ENCODE data around the gene MAPK9. TPM values are rescaled to one million over a fixed set of nuclear protein-coding genes. Genes with fewer than 3 reads are reported as not detected.

MAPK9 gene
- total RNA-seq, 2 experiments from 2014 or later: 42.5 to 44.4 TPM

GRCh38 chr5:180316586-180316985 is 24.7 kb upstream of the MAPK9 start:
- Mint-ChIP-seq H3K36me3 (ENCODE audit: low read depth) (no peaks in the 10 kb centered on the region), H3K27me3 (peaks cover 3% of the 10 kb centered on the region), H3K27ac (no peak overlapping the region), H3K9me3 (no peaks in the 10 kb centered on the region), H3K4me3 (no peak overlapping the region), H3K4me1 (peaks cover 9% of the 10 kb centered on the region)
- ChIA-PET CTCF (interaction anchor here (1.1 to 4.3 kb wide), 8 partner anchors 12 to 194 kb away, joined by 3 to 53 read pairs (median 8); partner anchors contain the start of gene RASGEF1C), POLR2A (interaction anchor here (1.4 kb wide), 1 partner anchor 22 kb away, joined by 4 read pairs; no protein-coding TSS in a partner anchor)
- no peak for DNase-seq

DNA sequence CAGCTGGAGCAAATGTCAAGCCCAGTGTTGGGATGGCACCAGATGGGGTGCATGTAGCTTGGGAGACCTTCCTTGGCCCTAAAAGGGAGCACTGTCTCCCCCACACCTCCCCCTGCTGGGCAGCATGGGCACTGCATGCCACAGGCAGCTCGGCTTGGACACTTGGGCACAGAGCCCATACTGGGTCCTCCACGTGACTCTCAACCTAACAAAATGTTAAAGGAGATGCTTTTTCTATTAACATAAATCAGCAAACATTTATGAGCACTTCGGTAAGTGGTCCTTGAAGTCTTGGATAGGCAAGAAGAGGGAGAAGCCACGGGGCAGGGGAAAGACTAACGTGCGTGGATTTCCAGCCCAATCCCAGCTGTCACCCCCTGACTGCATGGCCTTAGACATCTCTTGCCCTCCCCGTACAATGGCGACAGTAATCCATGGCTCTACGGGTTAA is 23.9 kb upstream of the MAPK9 start:
- Mint-ChIP-seq H3K4me3 (no peak overlapping the region), H3K27ac (no peak overlapping the region), H3K36me3 (ENCODE audit: low read depth) (no peaks in the 10 kb centered on the region), H3K4me1 (peaks cover 9% of the 10 kb centered on the region), H3K27me3 (peaks cover 3% of the 10 kb centered on the region), H3K9me3 (no peaks in the 10 kb centered on the region)
- CTCF ChIA-PET: interaction anchor here (0.9 to 4.3 kb wide), 14 partner anchors 12 to 193 kb away, joined by 3 to 53 read pairs (median 5); partner anchors contain the start of gene RASGEF1C
- peak; percentile 71 for DNase-seq
- POLR2A ChIA-PET: interaction anchor here (0.9 to 1.4 kb wide), 2 partner anchors 20 to 21 kb away, joined by 3 to 4 read pairs; no protein-coding TSS in a partner anchor

- H3K36me3 Mint-ChIP-seq (ENCODE audit: low read depth): no peaks in the 10 kb centered on the region
- peaks cover 9% of the 10 kb centered on the region for H3K4me1 Mint-ChIP-seq
- ChIA-PET CTCF (interaction anchor here (0.7 to 4.3 kb wide), 7 partner anchors 10 to 166 kb away, joined by 3 to 53 read pairs (median 4); no protein-coding TSS in a partner anchor), POLR2A (interaction anchor here (0.9 to 1.2 kb wide), 2 partner anchors 20 to 23 kb away, joined by 3 to 7 read pairs; no protein-coding TSS in a partner anchor)
- H3K9me3 Mint-ChIP-seq: no peaks in the 10 kb centered on the region
- peak; percentile 86 for DNase-seq
- peak overlapping the region; percentile 68 for H3K4me3 Mint-ChIP-seq
- H3K27me3 Mint-ChIP-seq: no peaks in the 10 kb centered on the region
- H3K27ac Mint-ChIP-seq: peak overlapping the region; percentile 68
Observed at GRCh38 chr5:180313677-180314505, 22.0 kb upstream of the MAPK9 start.

DNA sequence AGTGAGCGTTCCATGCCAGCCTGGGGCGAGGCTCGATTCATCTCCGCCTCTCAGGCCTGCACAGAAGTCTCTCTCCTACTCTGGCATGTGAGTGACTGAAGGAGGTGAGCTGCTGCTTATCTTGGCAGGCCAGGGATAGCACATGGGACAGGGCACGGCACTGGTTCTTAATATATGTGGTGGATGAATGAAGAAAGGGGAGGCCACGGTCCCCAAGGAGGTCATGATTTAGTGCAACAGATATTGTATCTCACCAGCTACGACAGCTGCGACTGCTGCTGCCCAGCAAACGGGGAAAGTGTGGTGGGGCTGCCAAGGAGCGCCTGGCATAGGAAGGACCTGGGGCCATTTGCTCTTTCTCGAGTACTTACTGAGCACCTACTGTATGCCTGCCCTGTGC is 19.3 kb upstream of the MAPK9 start:
- Mint-ChIP-seq H3K27ac (no peak overlapping the region), H3K36me3 (ENCODE audit: low read depth) (no peaks in the 10 kb centered on the region), H3K4me1 (peaks cover 9% of the 10 kb centered on the region), H3K27me3 (no peaks in the 10 kb centered on the region), H3K4me3 (no peak overlapping the region), H3K9me3 (no peaks in the 10 kb centered on the region)
- no peak for DNase-seq
- ChIA-PET POLR2A (no interaction called here), CTCF (no interaction called here)

DNA sequence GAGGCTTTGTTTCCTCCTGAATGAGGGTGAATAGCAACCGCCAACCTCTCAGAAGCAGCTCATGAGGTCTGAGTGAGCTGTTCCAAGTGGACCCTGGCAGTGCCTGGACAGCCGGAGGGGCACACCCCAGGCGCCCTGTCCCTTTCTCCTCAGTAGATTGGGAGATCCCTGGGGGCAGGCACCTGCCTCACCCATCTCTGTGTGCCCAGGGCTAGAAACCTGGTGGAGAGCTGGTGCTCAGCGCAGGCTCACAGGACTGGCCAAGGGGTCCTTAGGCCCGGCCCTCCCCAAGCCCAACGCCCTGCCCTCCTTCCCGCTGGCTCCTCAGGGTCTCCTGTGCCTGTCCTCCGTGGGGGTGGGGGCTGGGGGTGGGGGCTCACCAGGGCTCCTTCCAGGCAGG is 14.9 kb upstream of the MAPK9 start:
- ChIA-PET POLR2A (no interaction called here), CTCF (interaction anchor here (1.6 kb wide), 1 partner anchor 22 kb away, joined by 3 read pairs; no protein-coding TSS in a partner anchor)
- H3K4me3 Mint-ChIP-seq: no peak overlapping the region
- no peak for DNase-seq
- H3K36me3 Mint-ChIP-seq (ENCODE audit: low read depth): no peaks in the 10 kb centered on the region
- H3K27ac Mint-ChIP-seq: no peak overlapping the region
- H3K4me1 Mint-ChIP-seq: no peaks in the 10 kb centered on the region
- H3K9me3 Mint-ChIP-seq: no peaks in the 10 kb centered on the region
- no peaks in the 10 kb centered on the region for H3K27me3 Mint-ChIP-seq

GRCh38 chr5:180305481-180305880 is 13.6 kb upstream of the MAPK9 start:
- DNase-seq: no peak
- no peaks in the 10 kb centered on the region for H3K36me3 Mint-ChIP-seq (ENCODE audit: low read depth)
- peaks cover 3% of the 10 kb centered on the region for H3K27me3 Mint-ChIP-seq
- ChIA-PET POLR2A (no interaction called here), CTCF (no interaction called here)
- no peak overlapping the region for H3K4me3 Mint-ChIP-seq
- H3K4me1 Mint-ChIP-seq: no peaks in the 10 kb centered on the region
- H3K27ac Mint-ChIP-seq: no peak overlapping the region
- no peaks in the 10 kb centered on the region for H3K9me3 Mint-ChIP-seq

DNA sequence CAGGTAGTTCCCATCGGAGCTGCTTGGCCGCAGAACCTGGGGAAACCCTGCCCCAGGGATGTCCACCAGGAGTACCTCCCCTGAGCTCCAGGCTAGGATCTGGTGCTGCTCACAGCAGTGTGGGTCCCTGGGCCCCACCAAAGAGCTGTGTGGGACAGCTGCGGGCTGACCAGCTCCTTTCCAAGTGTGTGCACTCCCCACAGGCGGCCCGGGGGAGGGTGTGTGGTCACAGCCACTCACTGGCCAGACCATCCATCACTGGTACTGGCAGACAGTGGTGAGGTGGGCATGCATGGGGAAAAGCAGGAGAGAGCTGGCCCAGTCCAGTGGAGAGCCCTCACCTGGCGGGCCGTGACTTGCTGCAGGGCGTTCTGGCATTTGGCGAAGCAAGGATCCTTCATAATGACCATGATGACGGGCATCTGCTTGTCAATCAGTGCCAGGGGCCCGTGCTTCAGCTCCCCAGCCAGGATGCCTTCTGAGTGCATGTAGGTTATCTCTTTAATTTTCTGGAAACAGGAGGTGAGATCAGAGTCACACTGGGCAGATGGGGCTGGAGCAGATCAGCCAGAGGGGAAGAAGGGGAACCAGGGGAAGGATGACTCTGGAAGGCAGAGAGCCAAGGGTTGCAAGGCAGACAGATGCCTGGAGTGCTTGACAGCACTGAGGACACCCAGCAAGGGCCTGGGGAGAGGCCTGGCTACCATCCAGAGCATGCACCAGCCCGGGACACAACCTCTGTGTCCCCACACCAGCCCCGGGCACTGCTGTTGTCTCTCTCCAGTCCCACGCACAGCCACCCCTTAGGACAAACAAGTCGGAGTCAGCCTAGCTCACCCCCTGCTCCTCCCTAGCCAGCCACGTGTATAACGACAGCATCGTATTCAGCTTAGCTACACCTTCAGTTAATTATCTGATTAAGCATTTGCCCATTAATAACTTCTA is 12.8 kb upstream of the MAPK9 start:
- ChIA-PET POLR2A (interaction anchor here (0.9 kb wide), 1 partner anchor 190 kb away, joined by 3 read pairs; no protein-coding TSS in a partner anchor), CTCF (interaction anchor here (0.6 to 1.4 kb wide), 4 partner anchors 11 to 60 kb away, joined by 3 to 4 read pairs (median 4); no protein-coding TSS in a partner anchor)
- H3K27ac Mint-ChIP-seq: no peak overlapping the region
- no peaks in the 10 kb centered on the region for H3K9me3 Mint-ChIP-seq
- peaks cover 3% of the 10 kb centered on the region for H3K27me3 Mint-ChIP-seq
- no peak for DNase-seq
- no peaks in the 10 kb centered on the region for H3K4me1 Mint-ChIP-seq
- no peaks in the 10 kb centered on the region for H3K36me3 Mint-ChIP-seq (ENCODE audit: low read depth)
- H3K4me3 Mint-ChIP-seq: no peak overlapping the region

GRCh38 chr5:180304016-180304292 is 12.1 kb upstream of the MAPK9 start:
- Mint-ChIP-seq H3K27me3 (peaks cover 3% of the 10 kb centered on the region), H3K4me1 (no peaks in the 10 kb centered on the region), H3K27ac (no peak overlapping the region), H3K9me3 (no peaks in the 10 kb centered on the region), H3K4me3 (no peak overlapping the region), H3K36me3 (ENCODE audit: low read depth) (no peaks in the 10 kb centered on the region)
- ChIA-PET POLR2A (no interaction called here), CTCF (interaction anchor here (1.0 to 1.4 kb wide), 3 partner anchors 12 to 25 kb away, joined by 3 to 4 read pairs (median 4); no protein-coding TSS in a partner anchor)
- DNase-seq: no peak

GRCh38 chr5:180303226-180304015 is 11.5 kb upstream of the MAPK9 start:
- no peak overlapping the region for H3K27ac Mint-ChIP-seq
- H3K4me3 Mint-ChIP-seq: no peak overlapping the region
- no peak for DNase-seq
- H3K36me3 Mint-ChIP-seq (ENCODE audit: low read depth): no peaks in the 10 kb centered on the region
- no peaks in the 10 kb centered on the region for H3K4me1 Mint-ChIP-seq
- CTCF ChIA-PET: interaction anchor here (1.0 to 2.1 kb wide), 3 partner anchors 12 to 25 kb away, joined by 4 to 7 read pairs (median 4); no protein-coding TSS in a partner anchor
- H3K27me3 Mint-ChIP-seq: peaks cover 3% of the 10 kb centered on the region
- no peaks in the 10 kb centered on the region for H3K9me3 Mint-ChIP-seq
- POLR2A ChIA-PET: no interaction called here

GRCh38 chr5:180302256-180302655 is 10.4 kb upstream of the MAPK9 start:
- POLR2A ChIA-PET: no interaction called here
- H3K27me3 Mint-ChIP-seq: peaks cover 3% of the 10 kb centered on the region

GRCh38 chr5:180301253-180301652 is 9.4 kb upstream of the MAPK9 start:
- DNase-seq: no peak
- POLR2A ChIA-PET: no interaction called here
- CTCF ChIA-PET: interaction anchor here (2.1 kb wide), 2 partner anchors 14 to 27 kb away, joined by 7 read pairs; no protein-coding TSS in a partner anchor
- peaks cover 3% of the 10 kb centered on the region for H3K27me3 Mint-ChIP-seq
- H3K4me3 Mint-ChIP-seq: no peak overlapping the region
- no peak overlapping the region for H3K27ac Mint-ChIP-seq
- H3K4me1 Mint-ChIP-seq: no peaks in the 10 kb centered on the region
- H3K36me3 Mint-ChIP-seq (ENCODE audit: low read depth): no peaks in the 10 kb centered on the region
- no peaks in the 10 kb centered on the region for H3K9me3 Mint-ChIP-seq

More at GRCh38 chr5:180302256-180302655, 10.4 kb upstream of the MAPK9 start:
- CTCF ChIA-PET: interaction anchor here (2.1 kb wide), 2 partner anchors 13 to 26 kb away, joined by 7 read pairs; no protein-coding TSS in a partner anchor
- H3K4me1 Mint-ChIP-seq: no peaks in the 10 kb centered on the region
- H3K4me3 Mint-ChIP-seq: no peak overlapping the region
- no peak overlapping the region for H3K27ac Mint-ChIP-seq
- no peaks in the 10 kb centered on the region for H3K9me3 Mint-ChIP-seq
- DNase-seq: no peak
- H3K36me3 Mint-ChIP-seq (ENCODE audit: low read depth): no peaks in the 10 kb centered on the region

- ChIA-PET POLR2A (no interaction called here), CTCF (interaction anchor here (1.4 kb wide), 1 partner anchor 17 kb away, joined by 9 read pairs; no protein-coding TSS in a partner anchor)
- no peak for DNase-seq
- Mint-ChIP-seq H3K36me3 (ENCODE audit: low read depth) (no peaks in the 10 kb centered on the region), H3K4me1 (no peaks in the 10 kb centered on the region), H3K9me3 (no peaks in the 10 kb centered on the region), H3K27ac (no peak overlapping the region), H3K4me3 (no peak overlapping the region), H3K27me3 (peaks cover 3% of the 10 kb centered on the region)
Observed at GRCh38 chr5:180299526-180299925, 7.6 kb upstream of the MAPK9 start.

Data from activated CD4-positive, alpha-beta memory T cell treated with anti-CD3 and anti-CD28 coated beads, Interleukin-2, amount 10 ng/mL, durations not matched to agents 7 days and 5 days (primary cell).